H1 (cell line): ENCODE data around the gene IL36B. TPM values are rescaled to one million over a fixed set of nuclear protein-coding genes. Genes with fewer than 3 reads are reported as not detected.

Experiments used
- CHD2 ChIP-seq: IDR thresholded peaks from 2 replicates; pipeline ENCODE4 v1.6.1; 2012; ENCODE audit warnings: low read length, improper control_type of control experiment
- EP300 ChIP-seq, 2 experiments: IDR thresholded peaks; 1 replicate in 1 of 2; 2 replicates in 1 of 2; pipeline ENCODE4 v1.6.1; 2011 to 2012; ENCODE audit warnings: low read depth in 2 of 2, low read length in 2 of 2, mild to moderate bottlenecking in 2 of 2, borderline replicate concordance in 1 of 2, inconsistent platforms in 1 of 2, moderate library complexity in 1 of 2
- SP4 ChIP-seq: IDR thresholded peaks from 2 replicates; pipeline ENCODE4 v1.6.1; 2012; ENCODE audit warnings: low read length, inconsistent platforms
- SUZ12 ChIP-seq: fragments of 200-600 bp; sonication (generic); IDR thresholded peaks from 2 replicates; pipeline ENCODE4 v1.6.1; 2012; ENCODE audit warnings: mild to moderate bottlenecking, inconsistent platforms, low read length, moderate library complexity, mixed read lengths
- TEAD4 ChIP-seq: IDR thresholded peaks from 2 replicates; pipeline ENCODE4 v1.6.1; 2012; ENCODE audit warnings: low read depth, low read length, inconsistent platforms, mixed read lengths
- polyA plus RNA-seq, 7 experiments: library from polyadenylated mRNA; depleted of rRNA in 3 of 7; stranded (reverse) in 5 of 7; unstranded in 2 of 7; fragments of >200 nt in 5 of 7; fragments of 200-250 nt in 2 of 7; gene quantifications; 1 replicate in 5 of 7; 2 replicates in 1 of 7; 4 replicates in 1 of 7; pipeline versions ENCODE4 v1.2.1 to v1.2.3, GENCODE V29; 2011 to 2013; ENCODE audit warnings: missing spikeins in 2 of 7, mixed read lengths in 2 of 7
- total RNA-seq: library from RNA; stranded (reverse); fragmentation: NEBNext Ultra II Directional; extraction: Animal tissue kit (Norgen Biotek cat#: 25700); gene quantifications from 2 replicates; pipeline ENCODE4 v1.2.1, GENCODE V29; 2021

Gene IL36B
- total and polyA plus RNA-seq, 2 of the 8 experiments (the other 6 are each of a cell fraction or from before 2014, with no cell fraction given): not detected

DNA sequence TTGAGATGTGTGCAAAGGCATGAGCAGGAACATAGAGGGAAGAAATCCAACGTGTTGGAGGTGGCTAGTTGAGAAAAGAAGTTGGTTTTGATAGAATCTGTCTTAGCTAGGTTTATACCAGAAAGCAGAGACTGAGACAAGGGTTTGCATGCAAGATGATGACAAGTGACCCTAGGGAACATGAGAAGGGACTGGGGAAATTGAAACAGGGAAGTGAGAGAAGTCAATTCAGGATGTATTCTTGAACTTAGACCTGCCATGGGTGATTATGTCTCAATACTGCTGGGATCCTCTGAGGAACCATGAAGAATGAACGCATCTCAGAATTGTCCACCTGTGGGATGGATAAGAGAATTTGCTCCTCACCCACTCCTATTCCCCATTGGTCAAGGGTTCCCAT is 26.9 kb downstream of the IL36B start (continued):
- TF ChIP-seq TEAD4: no peak
- TF ChIP-seq EP300 (IDR thresholded peaks at IDR 0.05; ENCODE audit: borderline replicate concordance in 1 of 2, low read depth in 2 of 2, low read length in 2 of 2): no peak
- TF ChIP-seq SUZ12: no peak
- TF ChIP-seq CHD2: no peak
- TF ChIP-seq SP4: no peak
